Stimulated activated CD8-positive, alpha-beta memory T cell treated with anti-CD3 and anti-CD28 coated beads, Interleukin-2, amount 100 ng/mL, for 48 hours (primary cell): ENCODE measurements around the gene KDM3A.
"Not testable (repeated sequence)": the region's sequence is repeated elsewhere in the genome, so short reads cannot be mapped to it uniquely, and the experiment has no call there.

ENCODE experiments used
- DNase-seq, 2 donors: peaks; one replicate each; pipeline ENCODE4 v3.0.0-alpha.2; 2020; ENCODE audit warnings: low read depth in 2 of 2

Gene KDM3A

DNA sequence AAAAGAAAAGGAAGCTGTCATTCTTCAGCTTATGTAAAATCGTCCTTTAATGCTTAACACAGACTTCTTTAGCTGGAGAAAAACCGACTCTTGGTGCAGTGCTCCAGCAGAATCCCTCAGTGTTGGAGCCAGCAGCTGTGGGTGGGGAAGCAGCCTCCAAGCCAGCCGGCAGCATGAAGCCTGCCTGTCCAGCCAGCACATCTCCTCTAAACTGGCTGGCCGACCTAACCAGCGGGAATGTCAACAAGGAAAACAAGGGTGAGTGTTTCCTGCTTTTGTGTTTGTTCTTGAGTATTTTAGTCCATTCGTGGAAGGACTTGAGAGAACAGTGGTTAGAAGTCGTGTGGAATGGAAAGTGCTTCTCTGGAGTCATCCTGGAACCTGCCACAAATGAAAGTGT, 38.9 kb downstream of the KDM3A start:
- DNase-seq = no peak

DNA sequence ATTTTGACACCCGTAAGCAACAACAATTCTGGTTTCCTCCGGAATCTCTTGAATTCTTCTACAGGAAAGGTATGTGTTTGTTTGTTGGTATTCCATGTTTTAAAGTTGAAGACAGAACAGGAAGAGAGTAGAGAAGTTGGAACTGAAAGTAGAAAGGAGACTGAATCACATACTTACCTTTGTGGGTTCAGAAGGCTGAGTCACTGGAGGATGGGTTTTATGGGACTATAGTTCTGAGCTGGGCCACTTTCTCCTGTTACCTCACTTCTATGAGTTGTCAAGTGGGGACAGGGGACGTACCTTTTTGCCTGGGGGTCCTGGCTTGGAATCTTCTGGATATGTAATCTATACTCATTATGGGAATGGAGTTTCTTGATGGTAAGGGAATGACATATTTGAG, 40.9 kb downstream of the KDM3A start:
- DNase-seq = no peak

DNA sequence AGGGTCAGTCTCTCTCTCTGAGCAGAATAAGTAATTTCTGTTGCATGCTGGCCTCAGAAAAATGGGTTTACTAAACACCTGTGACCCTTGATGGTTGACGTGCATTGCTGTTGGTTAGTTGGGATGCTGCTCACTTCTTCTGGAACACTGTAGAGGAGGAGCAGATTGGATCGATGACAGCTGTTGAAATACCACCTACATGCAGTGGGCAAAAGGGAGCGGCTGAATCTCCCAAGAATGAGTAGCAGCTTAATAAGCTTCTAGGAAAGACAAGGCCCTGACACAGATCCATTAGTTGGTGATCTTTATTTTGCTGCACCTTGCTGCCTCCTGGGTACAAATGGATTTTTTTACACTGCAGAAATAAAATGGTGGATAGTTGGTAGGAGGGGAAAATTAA, 43.2 kb downstream of the KDM3A start:
- no peak for DNase-seq

DNA sequence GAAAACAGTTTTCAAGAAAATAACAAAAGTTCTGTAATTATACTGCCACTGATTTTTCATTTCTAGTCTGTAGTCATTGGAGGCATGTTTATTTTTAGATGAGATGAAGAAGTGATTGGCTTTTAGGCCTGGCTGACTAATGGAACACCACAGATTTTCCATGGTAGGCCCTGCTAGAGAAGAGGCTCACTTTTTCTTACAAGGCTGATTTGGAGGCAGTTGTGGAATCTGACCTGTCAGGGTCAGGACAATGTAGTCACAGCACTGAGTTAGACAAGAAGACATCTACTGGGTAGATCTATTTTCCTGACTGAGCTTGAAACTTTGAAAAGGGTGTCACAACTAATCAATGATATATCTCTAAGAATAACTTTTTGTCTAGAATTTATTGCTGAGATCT, 43.9 kb downstream of the KDM3A start:
- DNase-seq = no peak

DNA sequence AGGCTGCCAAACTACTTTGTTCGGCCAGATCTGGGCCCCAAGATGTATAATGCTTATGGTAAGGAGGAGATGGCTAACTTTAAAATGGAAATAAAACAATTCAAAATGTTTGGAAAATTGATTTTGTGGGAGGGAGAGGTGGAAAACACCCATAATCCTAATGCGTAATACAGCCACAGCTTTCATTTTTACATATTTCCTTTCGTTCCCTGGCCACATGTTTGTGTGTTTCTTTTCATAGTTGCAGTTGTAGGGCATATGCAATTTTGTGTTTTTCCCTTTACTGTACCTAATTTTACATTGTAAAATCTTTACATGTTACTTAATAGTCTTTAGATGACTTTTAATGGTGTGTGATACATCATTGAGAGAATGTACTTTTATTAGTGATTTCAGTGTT, 44.6 kb downstream of the KDM3A start:
- DNase-seq = no peak

DNA sequence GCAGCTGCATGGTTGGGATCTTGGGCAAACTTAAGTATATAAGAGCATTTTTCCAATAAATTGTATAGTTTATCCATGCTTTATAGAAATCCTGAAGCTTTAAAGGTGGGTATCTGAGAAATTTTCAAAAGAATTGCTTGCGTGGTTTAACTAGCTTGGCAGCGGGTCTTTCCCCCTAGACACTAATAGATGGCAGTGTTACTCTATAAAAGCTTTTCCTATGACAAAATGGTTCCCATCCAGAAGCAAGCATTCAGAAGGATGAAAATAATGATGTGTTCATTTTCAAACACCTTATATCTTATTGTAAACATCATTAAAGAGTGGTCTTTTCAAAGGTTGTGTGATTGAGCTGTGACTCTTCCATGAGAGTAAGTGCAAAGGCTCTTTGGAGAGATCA, 45.9 kb downstream of the KDM3A start:
- no peak for DNase-seq

DNA sequence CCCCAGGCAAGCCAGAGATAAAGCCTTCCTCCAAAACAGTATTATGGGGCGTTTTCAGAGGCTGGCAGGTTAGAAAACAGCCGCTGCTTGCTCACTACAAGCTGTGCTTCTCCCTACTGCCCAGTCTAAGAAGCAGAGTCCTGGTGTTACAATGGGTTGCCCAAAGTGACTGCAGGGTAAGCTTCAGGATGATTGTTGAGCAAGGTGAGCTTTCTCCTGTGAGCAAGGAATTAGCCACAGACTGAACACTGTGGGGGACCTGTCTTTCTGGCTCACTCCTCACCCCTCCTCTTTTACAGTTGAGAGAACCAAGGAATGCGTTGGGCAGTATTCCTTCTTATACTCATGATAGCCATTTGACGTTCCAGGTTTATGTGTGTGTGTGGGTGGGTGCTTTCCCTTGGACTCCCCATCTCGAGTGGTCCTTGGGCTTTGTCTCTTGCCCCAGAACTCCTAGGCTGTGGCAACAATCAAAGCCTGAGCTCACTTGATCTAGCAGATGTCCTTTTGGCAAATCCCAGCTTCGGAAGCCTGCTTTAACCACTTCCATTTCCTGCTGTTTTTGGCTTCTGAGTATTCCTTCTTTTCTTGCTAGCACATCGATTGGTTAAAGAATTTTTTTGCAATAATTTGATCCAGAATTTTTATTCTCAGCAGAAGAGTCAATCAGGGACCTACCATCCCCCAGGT, 47.5 kb downstream of the KDM3A start:
- DNase-seq = no peak

DNA sequence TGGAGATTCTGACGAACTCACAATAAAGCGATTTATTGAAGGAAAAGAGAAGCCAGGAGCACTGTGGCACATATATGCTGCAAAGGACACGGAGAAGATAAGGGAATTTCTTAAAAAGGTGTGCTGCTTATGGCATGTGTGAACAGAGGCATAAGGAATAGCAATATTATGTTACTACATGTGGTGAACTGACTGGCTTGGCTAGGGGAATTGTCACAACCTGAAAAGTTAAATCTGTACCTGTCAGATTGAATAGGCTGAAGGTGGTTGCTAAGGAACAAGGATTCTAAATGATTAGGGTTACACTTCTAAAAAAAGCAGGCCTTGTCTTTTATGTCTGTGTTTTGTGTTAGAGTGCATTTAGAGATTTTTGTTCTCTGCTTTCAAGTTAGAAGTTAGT, 48.4 kb downstream of the KDM3A start:
- DNase-seq = no peak

DNA sequence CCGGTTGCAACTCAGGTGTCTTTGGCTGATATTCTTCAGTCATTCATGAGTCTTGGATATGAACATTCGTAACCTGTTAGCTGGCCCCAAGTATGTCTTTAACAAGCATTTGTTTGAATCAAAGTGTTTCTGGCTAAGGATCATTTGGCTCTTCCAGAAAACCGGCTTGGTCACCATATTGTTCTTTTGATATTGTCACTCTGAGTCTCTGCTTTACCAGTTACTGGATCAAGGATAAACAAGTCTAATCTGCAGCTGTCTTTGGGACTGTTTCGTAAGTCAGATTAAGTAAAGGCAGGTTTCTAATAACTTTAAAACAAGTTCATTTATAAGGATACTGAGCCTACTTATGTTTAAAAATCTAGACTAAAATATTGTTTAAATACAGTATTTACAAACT, 49.1 kb downstream of the KDM3A start:
- DNase-seq = no peak

DNA sequence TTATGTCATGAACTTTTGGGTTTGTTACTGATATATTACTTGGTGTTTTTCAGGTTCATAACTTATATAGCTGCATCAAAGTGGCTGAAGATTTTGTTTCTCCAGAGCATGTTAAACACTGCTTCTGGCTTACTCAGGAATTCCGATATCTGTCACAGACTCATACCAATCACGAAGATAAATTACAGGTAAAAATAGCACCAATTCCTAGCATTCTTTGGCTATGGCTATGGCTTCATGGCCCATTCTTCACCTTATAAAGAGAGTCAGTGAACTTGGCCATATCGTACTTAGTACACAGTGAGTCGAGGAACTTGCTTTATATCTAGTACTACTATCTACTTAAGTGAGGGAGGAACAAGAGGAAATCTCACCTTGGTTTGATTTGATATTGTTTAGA, 49.9 kb downstream of the KDM3A start:
- no peak for DNase-seq

DNA sequence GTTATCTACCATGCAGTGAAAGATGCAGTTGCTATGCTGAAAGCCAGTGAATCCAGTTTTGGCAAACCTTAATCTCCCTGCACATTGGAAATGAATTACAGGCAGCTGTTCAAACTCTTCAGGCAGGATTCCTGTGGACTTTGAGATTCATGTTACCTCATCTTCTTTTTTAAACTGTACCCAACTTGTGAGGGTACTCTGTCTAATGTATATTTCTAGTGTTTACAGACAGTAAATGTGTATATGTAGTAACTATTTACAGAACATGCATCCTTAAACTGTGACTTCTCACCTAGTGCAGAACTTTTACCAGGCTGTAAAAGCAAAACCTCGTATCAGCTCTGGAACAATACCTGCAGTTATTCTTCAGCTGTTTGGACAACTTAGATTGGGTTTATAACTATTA, 50.9 kb downstream of the KDM3A start:
- DNase-seq = no peak

DNA sequence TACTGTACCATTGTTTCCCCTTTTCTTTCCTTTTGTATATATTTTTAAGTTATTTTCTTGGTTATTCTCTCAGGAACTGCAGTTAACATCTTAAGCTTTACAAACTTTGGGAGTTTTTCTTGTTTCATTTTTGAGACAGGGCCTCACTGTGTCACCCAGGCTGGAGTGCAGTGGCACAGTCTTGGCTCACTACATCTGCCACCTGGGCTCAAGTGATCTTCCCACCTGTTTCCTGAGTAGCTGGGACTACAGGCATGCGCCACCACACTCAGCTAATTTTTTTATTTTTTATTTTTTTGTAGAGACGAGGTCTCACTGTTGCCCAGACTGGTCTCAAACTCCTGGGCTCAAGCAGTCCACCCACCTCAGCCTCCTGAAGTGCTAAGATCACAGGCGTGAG, 55.2 kb downstream of the KDM3A start:
- not testable (repeated sequence) for DNase-seq

DNA sequence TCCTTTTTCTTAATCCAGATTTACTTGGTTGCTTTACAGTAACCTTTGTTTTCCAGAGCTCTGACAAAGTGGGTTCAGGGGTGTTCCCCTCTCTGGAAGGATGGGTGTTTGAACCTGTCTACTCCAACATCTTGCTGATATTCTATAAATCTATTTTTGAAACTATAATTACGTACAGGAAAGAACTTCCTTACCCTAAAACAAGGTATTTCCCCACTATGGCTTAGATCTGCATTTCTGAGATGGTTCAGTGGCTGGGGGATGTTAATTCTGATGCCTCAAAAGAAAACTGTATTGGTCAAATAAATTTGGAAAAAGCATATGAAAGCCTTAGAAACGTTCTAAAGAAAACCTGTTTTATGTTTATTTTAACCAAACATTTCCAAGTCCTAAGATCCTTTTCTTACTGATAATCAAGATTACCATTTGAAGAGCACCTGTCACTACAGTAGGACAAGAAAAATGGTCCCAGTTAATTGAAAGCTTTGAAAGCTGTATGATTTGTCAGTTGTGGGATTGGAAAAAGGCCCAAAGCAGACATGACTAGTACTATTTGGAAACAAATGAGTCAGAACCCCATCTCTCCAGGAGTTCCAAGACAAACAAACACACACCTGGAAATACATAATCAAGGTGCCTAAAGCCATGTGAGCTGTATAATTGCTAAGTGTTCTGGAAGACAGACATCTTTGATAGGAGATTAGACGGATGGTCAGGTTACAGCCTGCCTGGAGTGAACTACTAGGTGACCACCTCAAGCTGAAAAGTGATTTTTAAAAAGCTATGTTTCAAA, 57.5 kb downstream of the KDM3A start:
- DNase-seq = no peak

DNA sequence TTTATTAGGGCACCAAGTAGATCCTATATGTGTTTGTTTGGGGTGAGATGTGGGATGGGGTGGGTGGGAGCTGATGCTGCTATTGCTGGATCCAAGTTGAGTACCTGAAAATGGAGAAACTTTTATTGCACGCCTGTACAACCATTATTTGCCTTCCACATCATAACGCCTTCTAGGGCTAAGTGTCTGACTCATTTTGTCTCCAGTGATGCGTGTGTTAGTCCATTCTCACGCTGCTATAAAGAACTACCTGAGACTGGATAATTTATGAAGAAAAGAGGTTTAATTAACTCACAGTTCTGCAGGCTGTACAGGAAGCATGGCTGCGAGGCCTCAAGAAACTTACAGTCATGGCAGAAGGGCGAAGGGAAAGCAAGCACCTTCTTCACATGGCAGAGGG, 58.2 kb downstream of the KDM3A start:
- DNase-seq = no peak

DNA sequence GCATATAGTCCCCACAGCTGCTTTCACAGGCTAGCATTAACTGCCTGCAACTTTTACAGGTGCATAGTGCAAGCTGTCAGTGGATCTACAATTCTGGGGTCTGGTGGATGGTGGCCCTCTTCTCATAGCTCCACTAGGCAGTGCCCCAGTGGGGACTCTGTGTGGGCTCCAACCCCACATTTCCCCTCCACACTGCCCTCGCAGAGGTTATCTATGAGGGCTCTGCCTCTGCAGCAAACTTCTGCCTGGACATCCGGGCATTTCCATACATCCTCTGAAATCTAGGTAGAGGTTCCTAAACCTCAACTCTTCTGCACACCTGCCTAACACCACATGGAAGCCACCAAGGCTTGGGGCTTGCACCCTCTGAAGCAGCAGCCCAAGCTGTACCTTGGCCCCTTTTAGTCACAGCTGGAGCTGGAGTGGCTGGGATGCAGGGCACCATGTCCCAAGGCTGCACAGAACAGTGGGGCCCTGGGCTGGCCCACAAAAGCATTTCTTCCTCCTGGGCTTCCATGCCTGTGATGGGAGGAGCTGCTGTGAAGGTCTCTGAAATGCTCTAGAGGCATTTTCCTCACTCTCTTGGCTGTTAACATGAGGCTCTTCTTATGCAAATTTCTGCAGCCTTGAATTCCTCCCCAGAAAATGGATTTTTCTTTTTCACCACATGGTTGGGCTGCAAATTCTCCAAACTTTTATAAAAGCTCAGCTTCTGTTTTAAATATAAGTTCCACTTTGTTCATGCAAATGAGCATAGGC, 59.3 kb downstream of the KDM3A start:
- DNase-seq = no peak

DNA sequence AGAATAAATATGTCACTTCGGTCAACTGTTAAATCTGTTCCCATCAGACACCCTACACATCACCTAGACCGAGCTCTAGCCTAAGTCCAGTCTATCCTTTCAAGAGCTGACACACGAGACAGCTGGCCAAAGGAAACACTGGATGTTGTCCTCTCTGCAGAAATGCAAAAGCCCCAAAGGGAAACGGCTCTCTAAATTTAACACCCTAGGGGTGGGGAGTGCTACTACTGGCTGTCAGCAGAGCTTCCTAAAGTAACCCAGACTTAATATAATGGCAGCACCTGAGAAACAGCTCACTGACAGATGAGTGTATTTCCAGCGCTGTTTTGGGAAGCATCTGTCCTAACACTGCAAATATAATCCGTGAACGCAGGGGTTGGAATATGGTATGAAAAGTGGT, 66.4 kb downstream of the KDM3A start:
- no peak for DNase-seq

DNA sequence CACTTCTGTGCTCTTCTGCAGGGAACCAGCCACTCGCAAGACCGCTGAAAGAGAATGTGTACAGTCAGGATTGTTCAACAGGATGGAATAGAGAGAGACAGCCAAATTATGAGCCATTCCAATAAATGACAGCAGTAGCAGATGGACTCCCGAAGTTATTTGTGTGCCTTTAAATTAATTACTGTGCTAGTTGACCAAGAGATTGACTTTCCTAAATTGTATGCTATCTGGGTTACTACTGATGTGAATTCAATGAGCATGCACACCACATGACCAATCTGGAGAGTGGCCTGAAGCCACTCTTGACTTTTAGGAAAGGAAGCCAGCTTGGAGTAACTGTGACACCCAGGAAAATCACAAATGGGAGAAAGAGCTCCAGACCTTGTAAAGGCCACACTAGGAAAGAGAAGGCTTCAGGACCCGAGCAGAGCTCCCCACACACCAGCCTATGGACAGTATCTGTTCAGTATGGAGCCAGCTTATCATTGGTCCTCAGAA, 69.3 kb downstream of the KDM3A start:
- DNase-seq = no peak

DNA sequence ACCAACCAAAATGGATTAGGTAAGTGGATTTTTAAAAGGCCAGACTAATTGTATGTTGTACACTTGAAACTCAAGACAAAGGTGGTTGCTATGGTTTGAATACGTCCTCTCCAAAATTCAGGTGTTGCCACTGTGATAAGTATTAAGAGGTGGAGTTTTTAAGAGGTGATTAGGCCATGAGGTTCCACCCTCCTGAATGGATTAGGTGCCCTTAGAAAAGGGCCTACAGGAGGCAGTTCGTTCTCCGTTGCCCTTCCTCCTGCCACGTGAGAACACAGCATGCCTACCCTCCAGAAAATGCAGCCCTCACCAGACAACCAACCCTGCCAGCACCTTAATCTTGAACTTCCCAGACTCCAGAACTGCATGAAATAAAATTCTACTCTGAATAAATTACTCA, 70.9 kb downstream of the KDM3A start:
- DNase-seq = no peak

DNA sequence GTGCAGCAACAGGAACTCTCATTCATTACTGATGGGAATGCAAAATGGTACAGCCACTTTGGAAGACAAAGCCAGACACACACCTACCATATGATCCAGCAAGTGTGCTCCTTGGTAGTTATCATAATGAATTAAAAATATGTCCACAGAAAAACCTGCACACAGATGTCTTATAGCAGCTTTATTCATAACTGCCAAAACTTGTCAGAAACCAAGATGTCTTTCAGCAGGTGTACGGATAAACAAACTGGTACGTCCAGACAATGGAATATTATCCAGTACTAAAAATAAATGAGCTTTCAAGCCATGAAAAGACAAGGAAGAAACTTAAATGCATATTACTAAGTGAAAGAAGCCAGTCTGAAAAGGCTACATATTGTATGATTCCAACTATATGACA, 71.7 kb downstream of the KDM3A start:
- no peak for DNase-seq

DNA sequence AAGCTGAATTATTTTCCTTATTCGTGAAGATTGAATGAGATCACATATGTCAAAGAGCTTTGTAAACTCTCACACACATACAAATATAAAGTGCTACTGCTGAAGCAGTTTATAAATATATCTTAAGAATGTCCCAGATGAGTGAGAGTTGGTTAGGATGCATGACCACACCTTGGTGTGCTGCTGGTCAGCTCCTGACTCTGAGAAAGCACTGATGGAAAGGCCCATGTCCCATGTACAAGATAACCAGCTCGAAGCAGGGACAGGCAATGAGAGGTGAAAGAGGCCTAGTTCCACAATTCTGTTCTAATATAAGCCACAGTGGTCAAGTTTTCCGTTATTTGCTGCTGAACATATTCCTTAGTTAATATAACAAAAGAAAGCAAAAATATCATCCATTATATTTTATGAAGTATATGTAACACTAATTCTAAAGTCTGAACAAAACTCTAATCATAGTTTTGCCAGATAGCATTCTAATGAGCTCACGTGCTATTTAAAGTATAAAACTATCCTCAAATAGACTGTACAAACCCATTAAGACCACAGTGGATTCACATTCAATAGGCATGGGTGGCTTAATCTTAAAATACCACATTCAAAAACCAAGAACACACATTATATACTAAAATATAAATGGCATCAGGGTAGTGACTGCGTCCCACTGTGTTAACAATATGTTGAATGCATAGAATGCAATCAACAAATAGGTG, 72.9 kb downstream of the KDM3A start:
- no peak for DNase-seq

DNA sequence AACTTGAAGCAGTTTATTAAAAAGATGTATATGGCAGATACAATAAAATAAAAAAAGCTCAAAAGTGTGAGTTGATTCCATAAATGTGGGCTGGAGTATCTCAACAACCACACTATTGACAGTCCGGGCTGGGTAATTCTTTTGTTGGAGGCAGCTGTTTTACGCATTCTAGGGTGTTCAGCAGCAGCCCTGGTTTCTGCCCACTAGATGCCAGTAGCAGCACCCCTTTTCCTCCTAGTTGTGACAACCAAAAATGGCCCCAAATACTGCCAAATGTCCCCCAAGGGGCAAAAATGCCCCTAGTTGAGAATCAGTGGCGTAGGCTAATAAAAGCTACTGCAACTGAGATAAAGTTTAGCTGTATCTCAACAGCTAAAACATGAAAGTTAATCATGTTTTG, 77.3 kb downstream of the KDM3A start:
- DNase-seq = no peak

DNA sequence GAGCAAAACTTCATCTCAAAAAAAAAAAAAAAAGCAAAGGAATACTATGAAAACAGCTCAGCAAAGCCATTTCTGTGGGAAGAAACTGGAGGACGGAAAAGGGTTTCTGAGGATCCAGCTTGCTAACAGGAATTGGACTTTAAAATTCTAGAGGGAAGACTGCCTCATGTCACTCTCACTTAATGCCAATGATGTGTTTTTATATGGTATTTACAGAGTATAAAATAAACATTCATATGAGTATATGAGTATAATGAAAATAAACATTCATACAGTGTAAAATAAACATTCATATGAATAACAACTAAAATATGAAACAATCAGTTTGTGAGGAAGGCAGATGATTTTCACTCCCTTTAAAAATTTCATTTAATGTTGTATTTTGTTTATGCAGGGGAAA, 78.2 kb downstream of the KDM3A start:
- DNase-seq = no peak
